Neural cell (in vitro differentiated cells): Measurements from ENCODE around the gene KIF3B. TPM values are rescaled to one million over a fixed set of nuclear protein-coding genes. Genes with fewer than 3 reads are reported as not detected.

ENCODE experiments used
- H2AFZ ChIP-seq: fragments of 200-600, 300-800 bp; sonication (generic), shearing (Covaris generic); 2 replicates; pipeline ENCODE4 v1.6.0; 2014; ENCODE audit warnings: low read depth, mild to moderate bottlenecking, antibody characterized with exemption, low read length, moderate library complexity
- H3F3A ChIP-seq: fragments of 200-600 bp; shearing (Covaris generic); 2 replicates; pipeline ENCODE4 v1.6.1; 2016; ENCODE audit warnings: mild to moderate bottlenecking, moderate library complexity, mixed read lengths, antibody characterized with exemption, low read length; ENCODE audit not compliant: insufficient read depth, poor library complexity, severe bottlenecking
- H3K27ac ChIP-seq: fragments of 200-600, 300-800 bp; sonication (generic), shearing (Covaris generic); 2 replicates; pipeline ENCODE4 v1.5.1; 2014; ENCODE audit warnings: mild to moderate bottlenecking, low read length, moderate library complexity
- H3K27me3 ChIP-seq: fragments of 300-800, 200-600 bp; sonication (generic), shearing (Covaris generic); 2 replicates; pipeline ENCODE4 v1.6.0; 2014; ENCODE audit warnings: mild to moderate bottlenecking, low read depth, low read length, moderate library complexity; ENCODE audit not compliant: insufficient read depth
- H3K36me3 ChIP-seq: fragments of 300-800, 200-600 bp; sonication (generic), shearing (Covaris generic); 2 replicates; pipeline ENCODE4 v1.5.1; 2014; ENCODE audit warnings: mild to moderate bottlenecking, antibody characterized with exemption, low read length, moderate library complexity; ENCODE audit not compliant: insufficient read depth
- H3K4me2 ChIP-seq: fragments of 300-800, 200-600 bp; sonication (generic), shearing (Covaris generic); 2 replicates; pipeline ENCODE4 v1.6.0; 2014; ENCODE audit warnings: mild to moderate bottlenecking, low read length
- H3K4me3 ChIP-seq: fragments of 300-800, 200-600 bp; sonication (generic), shearing (Covaris generic); 2 replicates; pipeline ENCODE4 v1.5.1; 2014; ENCODE audit warnings: mild to moderate bottlenecking, low read length, moderate library complexity
- H3K79me2 ChIP-seq: fragments of 200-600 bp; shearing (Covaris generic); replicated peaks from 2 replicates; pipeline ENCODE4 v1.6.0; 2014; ENCODE audit warnings: mild to moderate bottlenecking, low read length, moderate library complexity; ENCODE audit not compliant: insufficient read depth
- H3K9ac ChIP-seq: fragments of 300-800, 200-600 bp; sonication (generic), shearing (Covaris generic); 2 replicates; pipeline ENCODE4 v1.6.1; 2016; ENCODE audit warnings: mild to moderate bottlenecking, low read length, mixed read lengths
- H3K9me2 ChIP-seq: fragments of 200-600 bp; shearing (Covaris generic); 2 replicates; pipeline ENCODE4 v1.6.1; 2016; ENCODE audit warnings: mild to moderate bottlenecking, low read length, mixed read lengths; ENCODE audit not compliant: insufficient read depth
- H3K9me3 ChIP-seq: fragments of 200-600, 300-800 bp; sonication (generic), shearing (Covaris generic); 2 replicates; pipeline ENCODE4 v1.6.1; 2016; ENCODE audit warnings: mild to moderate bottlenecking, mixed run types, low read length, moderate library complexity, mixed read lengths
- H4K20me1 ChIP-seq: fragments of 200-600 bp; shearing (Covaris generic); 2 replicates; pipeline ENCODE4 v1.6.1; 2016; ENCODE audit warnings: mild to moderate bottlenecking, mixed run types; ENCODE audit not compliant: insufficient read depth
- EP300 ChIP-seq: fragments of 450-650 bp; conservative IDR thresholded peaks from 2 replicates; pipeline ENCODE4 v1.6.1; 2014; ENCODE audit warnings: antibody characterized with exemption, mild to moderate bottlenecking, moderate library complexity; ENCODE audit not compliant: poor library complexity, severe bottlenecking
- EZH2 ChIP-seq: fragments of 200-600, 300-800 bp; shearing (Covaris generic), sonication (generic); IDR thresholded peaks from 2 replicates; pipeline ENCODE4 v1.6.1; 2014; ENCODE audit warnings: antibody characterized with exemption, low read length, borderline replicate concordance, mild to moderate bottlenecking; ENCODE audit not compliant: insufficient read depth, poor library complexity, severe bottlenecking
- MXI1 ChIP-seq: fragments of 450-650 bp; conservative IDR thresholded peaks from 2 replicates; pipeline ENCODE4 v1.6.1; 2014; ENCODE audit warnings: antibody characterized with exemption, mild to moderate bottlenecking; ENCODE audit not compliant: poor library complexity, severe bottlenecking
- POLR2AphosphoS5 ChIP-seq: IDR thresholded peaks from 2 replicates; pipeline ENCODE4 v1.6.1; 2012
- RAD21 ChIP-seq: fragments of 450-650 bp; conservative IDR thresholded peaks from 2 replicates; pipeline ENCODE4 v1.6.1; 2014; ENCODE audit warnings: antibody characterized with exemption, mild to moderate bottlenecking, moderate library complexity
- SMC3 ChIP-seq: fragments of 450-650 bp; conservative IDR thresholded peaks from 2 replicates; pipeline ENCODE4 v1.6.1; 2014; ENCODE audit warnings: antibody characterized with exemption, mild to moderate bottlenecking, moderate library complexity; ENCODE audit not compliant: poor library complexity
- TAF1 ChIP-seq: IDR thresholded peaks from 2 replicates; pipeline ENCODE4 v1.6.1; 2012; ENCODE audit warnings: low read depth
- polyA plus RNA-seq: library from polyadenylated mRNA; depleted of rRNA; stranded (reverse); fragments of >200 nt; gene quantifications from 2 replicates; pipeline ENCODE4 v1.2.3, GENCODE V29; 2014
- TF ChIP-seq, protein P1 (sequence below): IDR thresholded peaks from 2 replicates; pipeline ENCODE4 v1.6.1; 2012; ENCODE audit warnings: borderline replicate concordance
- TF ChIP-seq, protein P2 (sequence below): fragments of 450-650 bp; IDR thresholded peaks from 2 replicates; pipeline ENCODE4 v1.5.1; 2014; ENCODE audit warnings: antibody characterized with exemption, mild to moderate bottlenecking, moderate library complexity; ENCODE audit not compliant: poor library complexity, severe bottlenecking

KIF3B gene
- polyA plus RNA-seq, 1 donor from 2014 or later: 49.4 TPM

DNA sequence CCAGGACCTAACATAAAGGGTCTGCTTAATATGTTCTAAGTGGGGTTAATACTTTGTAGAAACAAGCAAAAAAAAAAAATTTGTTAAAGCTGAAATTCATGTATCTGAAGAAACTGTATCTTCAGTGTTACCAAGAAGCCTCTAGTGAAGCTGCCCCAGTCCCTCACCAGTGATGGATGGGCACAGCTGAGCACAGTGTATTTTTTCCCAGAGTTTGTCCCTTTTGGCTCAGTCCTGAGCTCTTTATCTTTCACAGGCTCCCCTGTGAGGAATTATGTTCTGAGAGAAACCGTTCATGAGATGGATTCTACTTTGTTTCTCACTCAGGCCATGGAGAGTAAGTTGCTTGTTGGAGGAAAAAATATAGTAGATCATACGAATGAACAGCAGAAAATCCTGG, 38.4 kb downstream of the KIF3B start:
- H3K27ac ChIP-seq: no peak overlapping the region

DNA sequence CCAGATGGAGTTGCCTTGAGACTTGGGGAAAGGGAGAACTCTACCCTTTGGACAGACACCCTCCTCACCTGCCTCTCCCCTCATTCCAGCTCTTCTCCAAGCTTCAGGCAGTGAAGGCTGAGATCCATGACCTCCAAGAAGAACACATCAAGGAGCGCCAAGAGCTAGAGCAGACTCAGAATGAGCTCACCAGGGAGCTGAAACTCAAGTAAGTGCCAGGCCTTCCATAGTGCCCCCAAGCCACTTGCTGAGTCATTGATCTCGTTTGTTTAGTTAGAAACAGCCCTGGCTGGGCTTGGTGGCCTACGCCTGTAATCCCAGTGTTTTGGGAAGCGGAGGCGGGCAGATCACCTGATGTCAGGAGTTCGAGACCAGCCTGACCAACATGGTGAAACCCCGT, 39.2 kb downstream of the KIF3B start:
- TF ChIP-seq EZH2: no peak
- no peak for TF ChIP-seq EP300
- no peaks in the 10 kb centered on the region for H3K9me2 ChIP-seq
- H3K4me2 ChIP-seq: no peak overlapping the region
- H3K79me2 ChIP-seq: peaks cover 4% of the 10 kb centered on the region
- no peaks in the 10 kb centered on the region for H3K9me3 ChIP-seq
- H3K27ac ChIP-seq: no peak overlapping the region
- H3K4me3 ChIP-seq: no peak overlapping the region
- H2AFZ ChIP-seq: no peak overlapping the region
- H3F3A ChIP-seq: no peaks in the 10 kb centered on the region
- H3K9ac ChIP-seq: no peak overlapping the region
- no peaks in the 10 kb centered on the region for H4K20me1 ChIP-seq
- H3K36me3 ChIP-seq: no peaks in the 10 kb centered on the region
- H3K27me3 ChIP-seq: no peaks in the 10 kb centered on the region

More for the DNA sequence above, 38.4 kb downstream of the KIF3B start:
- H3K9ac ChIP-seq: no peak overlapping the region
- no peaks in the 10 kb centered on the region for H3K27me3 ChIP-seq
- H3K36me3 ChIP-seq: no peaks in the 10 kb centered on the region
- peaks cover 4% of the 10 kb centered on the region for H3K79me2 ChIP-seq
- H4K20me1 ChIP-seq: no peaks in the 10 kb centered on the region
- no peaks in the 10 kb centered on the region for H3F3A ChIP-seq
- no peak overlapping the region for H3K4me2 ChIP-seq
- no peaks in the 10 kb centered on the region for H3K9me3 ChIP-seq
- H2AFZ ChIP-seq: no peak overlapping the region
- H3K9me2 ChIP-seq: no peaks in the 10 kb centered on the region
- no peak overlapping the region for H3K4me3 ChIP-seq
- no peak for TF ChIP-seq MXI1
- TF ChIP-seq, protein P1, sequence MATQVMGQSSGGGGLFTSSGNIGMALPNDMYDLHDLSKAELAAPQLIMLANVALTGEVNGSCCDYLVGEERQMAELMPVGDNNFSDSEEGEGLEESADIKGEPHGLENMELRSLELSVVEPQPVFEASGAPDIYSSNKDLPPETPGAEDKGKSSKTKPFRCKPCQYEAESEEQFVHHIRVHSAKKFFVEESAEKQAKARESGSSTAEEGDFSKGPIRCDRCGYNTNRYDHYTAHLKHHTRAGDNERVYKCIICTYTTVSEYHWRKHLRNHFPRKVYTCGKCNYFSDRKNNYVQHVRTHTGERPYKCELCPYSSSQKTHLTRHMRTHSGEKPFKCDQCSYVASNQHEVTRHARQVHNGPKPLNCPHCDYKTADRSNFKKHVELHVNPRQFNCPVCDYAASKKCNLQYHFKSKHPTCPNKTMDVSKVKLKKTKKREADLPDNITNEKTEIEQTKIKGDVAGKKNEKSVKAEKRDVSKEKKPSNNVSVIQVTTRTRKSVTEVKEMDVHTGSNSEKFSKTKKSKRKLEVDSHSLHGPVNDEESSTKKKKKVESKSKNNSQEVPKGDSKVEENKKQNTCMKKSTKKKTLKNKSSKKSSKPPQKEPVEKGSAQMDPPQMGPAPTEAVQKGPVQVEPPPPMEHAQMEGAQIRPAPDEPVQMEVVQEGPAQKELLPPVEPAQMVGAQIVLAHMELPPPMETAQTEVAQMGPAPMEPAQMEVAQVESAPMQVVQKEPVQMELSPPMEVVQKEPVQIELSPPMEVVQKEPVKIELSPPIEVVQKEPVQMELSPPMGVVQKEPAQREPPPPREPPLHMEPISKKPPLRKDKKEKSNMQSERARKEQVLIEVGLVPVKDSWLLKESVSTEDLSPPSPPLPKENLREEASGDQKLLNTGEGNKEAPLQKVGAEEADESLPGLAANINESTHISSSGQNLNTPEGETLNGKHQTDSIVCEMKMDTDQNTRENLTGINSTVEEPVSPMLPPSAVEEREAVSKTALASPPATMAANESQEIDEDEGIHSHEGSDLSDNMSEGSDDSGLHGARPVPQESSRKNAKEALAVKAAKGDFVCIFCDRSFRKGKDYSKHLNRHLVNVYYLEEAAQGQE: no peak
- TF ChIP-seq, protein P2, sequence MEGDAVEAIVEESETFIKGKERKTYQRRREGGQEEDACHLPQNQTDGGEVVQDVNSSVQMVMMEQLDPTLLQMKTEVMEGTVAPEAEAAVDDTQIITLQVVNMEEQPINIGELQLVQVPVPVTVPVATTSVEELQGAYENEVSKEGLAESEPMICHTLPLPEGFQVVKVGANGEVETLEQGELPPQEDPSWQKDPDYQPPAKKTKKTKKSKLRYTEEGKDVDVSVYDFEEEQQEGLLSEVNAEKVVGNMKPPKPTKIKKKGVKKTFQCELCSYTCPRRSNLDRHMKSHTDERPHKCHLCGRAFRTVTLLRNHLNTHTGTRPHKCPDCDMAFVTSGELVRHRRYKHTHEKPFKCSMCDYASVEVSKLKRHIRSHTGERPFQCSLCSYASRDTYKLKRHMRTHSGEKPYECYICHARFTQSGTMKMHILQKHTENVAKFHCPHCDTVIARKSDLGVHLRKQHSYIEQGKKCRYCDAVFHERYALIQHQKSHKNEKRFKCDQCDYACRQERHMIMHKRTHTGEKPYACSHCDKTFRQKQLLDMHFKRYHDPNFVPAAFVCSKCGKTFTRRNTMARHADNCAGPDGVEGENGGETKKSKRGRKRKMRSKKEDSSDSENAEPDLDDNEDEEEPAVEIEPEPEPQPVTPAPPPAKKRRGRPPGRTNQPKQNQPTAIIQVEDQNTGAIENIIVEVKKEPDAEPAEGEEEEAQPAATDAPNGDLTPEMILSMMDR: no peak
- TF ChIP-seq POLR2AphosphoS5: no peak
- TF ChIP-seq EZH2: no peak
- no peak for TF ChIP-seq EP300
- no peak for TF ChIP-seq TAF1
- TF ChIP-seq RAD21: no peak
- TF ChIP-seq SMC3: no peak

DNA sequence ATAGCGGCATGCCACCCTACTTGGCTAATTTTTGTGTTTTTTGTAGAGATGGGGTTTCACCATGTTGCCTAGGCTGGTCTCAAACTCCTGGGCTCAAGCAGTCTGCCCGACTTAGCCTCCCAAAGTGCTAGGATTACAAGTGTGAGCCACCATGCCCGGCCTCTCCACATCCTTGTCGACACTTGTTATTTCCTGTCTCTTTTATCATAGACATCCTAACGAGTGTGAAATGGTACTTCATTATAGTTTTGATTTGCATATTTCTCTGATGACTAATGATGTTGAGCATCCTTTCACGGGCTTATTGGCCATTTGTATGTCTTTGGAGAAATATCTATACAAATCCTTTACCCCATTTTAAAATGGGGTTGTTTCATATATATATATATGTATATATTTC, 41.6 kb downstream of the KIF3B start:
- no peak overlapping the region for H3K9ac ChIP-seq
- no peaks in the 10 kb centered on the region for H3K9me2 ChIP-seq
- no peaks in the 10 kb centered on the region for H3K9me3 ChIP-seq
- peaks cover 4% of the 10 kb centered on the region for H3K79me2 ChIP-seq
- no peaks in the 10 kb centered on the region for H3F3A ChIP-seq
- H3K36me3 ChIP-seq: no peaks in the 10 kb centered on the region
- TF ChIP-seq RAD21 (no peak), MXI1 (no peak), SMC3 (no peak), TAF1 (no peak), EZH2 (no peak), POLR2AphosphoS5 (no peak), EP300 (no peak)
- TF ChIP-seq, protein P2: no peak
- TF ChIP-seq, protein P1: no peak
- no peaks in the 10 kb centered on the region for H4K20me1 ChIP-seq
- H3K27ac ChIP-seq: no peak overlapping the region
- no peak overlapping the region for H2AFZ ChIP-seq
- H3K4me2 ChIP-seq: no peak overlapping the region
- H3K27me3 ChIP-seq: no peaks in the 10 kb centered on the region
- H3K4me3 ChIP-seq: no peak overlapping the region
